ENCODE data around the gene ZKSCAN5.

DNA sequence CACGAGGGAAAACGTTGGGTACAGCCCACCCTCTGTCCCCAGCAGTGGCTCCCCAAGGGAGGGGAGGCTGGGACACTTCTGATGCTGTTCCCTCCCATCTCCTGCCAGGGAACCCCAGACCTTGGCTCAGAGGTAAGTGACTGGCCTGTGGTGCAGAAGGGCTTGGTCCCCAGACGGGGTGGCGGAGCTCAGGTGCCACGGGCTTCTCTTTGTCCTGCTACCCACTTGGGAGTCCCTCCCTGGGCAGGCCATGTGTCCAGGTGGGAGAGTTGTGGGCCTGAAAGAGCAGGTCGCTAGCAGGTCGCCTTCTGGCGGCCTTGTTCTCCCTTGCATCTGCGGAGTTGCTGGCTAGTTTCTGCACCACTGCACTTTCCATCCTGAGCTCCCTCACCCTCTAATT, 48.6 kb upstream of the ZKSCAN5 start:
- TF ChIP-seq, protein P1, sequence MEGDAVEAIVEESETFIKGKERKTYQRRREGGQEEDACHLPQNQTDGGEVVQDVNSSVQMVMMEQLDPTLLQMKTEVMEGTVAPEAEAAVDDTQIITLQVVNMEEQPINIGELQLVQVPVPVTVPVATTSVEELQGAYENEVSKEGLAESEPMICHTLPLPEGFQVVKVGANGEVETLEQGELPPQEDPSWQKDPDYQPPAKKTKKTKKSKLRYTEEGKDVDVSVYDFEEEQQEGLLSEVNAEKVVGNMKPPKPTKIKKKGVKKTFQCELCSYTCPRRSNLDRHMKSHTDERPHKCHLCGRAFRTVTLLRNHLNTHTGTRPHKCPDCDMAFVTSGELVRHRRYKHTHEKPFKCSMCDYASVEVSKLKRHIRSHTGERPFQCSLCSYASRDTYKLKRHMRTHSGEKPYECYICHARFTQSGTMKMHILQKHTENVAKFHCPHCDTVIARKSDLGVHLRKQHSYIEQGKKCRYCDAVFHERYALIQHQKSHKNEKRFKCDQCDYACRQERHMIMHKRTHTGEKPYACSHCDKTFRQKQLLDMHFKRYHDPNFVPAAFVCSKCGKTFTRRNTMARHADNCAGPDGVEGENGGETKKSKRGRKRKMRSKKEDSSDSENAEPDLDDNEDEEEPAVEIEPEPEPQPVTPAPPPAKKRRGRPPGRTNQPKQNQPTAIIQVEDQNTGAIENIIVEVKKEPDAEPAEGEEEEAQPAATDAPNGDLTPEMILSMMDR (IDR thresholded peaks at IDR 0.05): no peak
- no peak for TF ChIP-seq EZH2 (IDR thresholded peaks at IDR 0.05; ENCODE audit: borderline replicate concordance, insufficient read depth, low read depth, low read length, poor library complexity, severe bottlenecking)

Data from B cell (primary cell).